ENCODE data around the gene MYO18B. TPM values are rescaled to one million over a fixed set of nuclear protein-coding genes. Genes with fewer than 3 reads are reported as not detected.
A peak's percentile ranks its signal among the peaks of the same experiment; 100 is the strongest.

The MYO18B gene
- total RNA-seq, 1 experiment from 2014 or later, result 0.24 TPM

GRCh38 chr22:25774575-25775026, 32.6 kb downstream of the MYO18B start:
- no peak for DNase-seq (ENCODE audit: low read depth)

- DNase-seq (ENCODE audit: low read depth), result peak; percentile 60
Measured at GRCh38 chr22:25775531-25775930, 33.5 kb downstream of the MYO18B start.

GRCh38 chr22:25777411-25777810, 35.4 kb downstream of the MYO18B start:
- DNase-seq (ENCODE audit: low read depth), result no peak

- peak; percentile 51 for DNase-seq (ENCODE audit: low read depth)
Measured at GRCh38 chr22:25777870-25778269, 35.9 kb downstream of the MYO18B start.

GRCh38 chr22:25779426-25779825, 37.4 kb downstream of the MYO18B start:
- DNase-seq (ENCODE audit: low read depth), result no peak

GRCh38 chr22:25779890-25780289, 37.9 kb downstream of the MYO18B start:
- DNase-seq (ENCODE audit: low read depth), result no peak

- DNase-seq (ENCODE audit: low read depth), result no peak
Measured at GRCh38 chr22:25780673-25781072, 38.7 kb downstream of the MYO18B start.

- no peak for DNase-seq (ENCODE audit: low read depth)
Measured at GRCh38 chr22:25781801-25782200, 39.8 kb downstream of the MYO18B start.

- DNase-seq (ENCODE audit: low read depth), result no peak
Measured at GRCh38 chr22:25782831-25783230, 40.8 kb downstream of the MYO18B start.

- no peak for DNase-seq (ENCODE audit: low read depth)
Measured at GRCh38 chr22:25783856-25784255, 41.9 kb downstream of the MYO18B start.

GRCh38 chr22:25786165-25786564, 44.2 kb downstream of the MYO18B start:
- no peak for DNase-seq (ENCODE audit: low read depth)

- no peak for DNase-seq (ENCODE audit: low read depth)
Measured at GRCh38 chr22:25791556-25791955, 49.6 kb downstream of the MYO18B start.

GRCh38 chr22:25795478-25795877, 53.5 kb downstream of the MYO18B start:
- no peak for DNase-seq (ENCODE audit: low read depth)

- no peak for DNase-seq (ENCODE audit: low read depth)
Measured at GRCh38 chr22:25797498-25798290, 55.7 kb downstream of the MYO18B start.

GRCh38 chr22:25800766-25801165, 58.8 kb downstream of the MYO18B start:
- DNase-seq (ENCODE audit: low read depth), result no peak

GRCh38 chr22:25802018-25802417, 60.0 kb downstream of the MYO18B start:
- DNase-seq (ENCODE audit: low read depth), result no peak

- no peak for DNase-seq (ENCODE audit: low read depth)
Measured at GRCh38 chr22:25804676-25805075, 62.7 kb downstream of the MYO18B start.

- no peak for DNase-seq (ENCODE audit: low read depth)
Measured at GRCh38 chr22:25806579-25806978, 64.6 kb downstream of the MYO18B start.

- no peak for DNase-seq (ENCODE audit: low read depth)
Measured at GRCh38 chr22:25814685-25815084, 72.7 kb downstream of the MYO18B start.

- DNase-seq (ENCODE audit: low read depth), result no peak
Measured at GRCh38 chr22:25815561-25815960, 73.6 kb downstream of the MYO18B start.

GRCh38 chr22:25816522-25817059, 74.6 kb downstream of the MYO18B start:
- no peak for DNase-seq (ENCODE audit: low read depth)

- no peak for DNase-seq (ENCODE audit: low read depth)
Measured at GRCh38 chr22:25817092-25817943, 75.3 kb downstream of the MYO18B start.

- no peak for DNase-seq (ENCODE audit: low read depth)
Measured at GRCh38 chr22:25818541-25818940, 76.6 kb downstream of the MYO18B start.
